Measurements from ENCODE around the gene LCE1F. TPM values are rescaled to one million over a fixed set of nuclear protein-coding genes. Genes with fewer than 3 reads are reported as not detected.

The LCE1F gene
- total RNA-seq, 1 experiment from 2014 or later = not detected

DNA sequence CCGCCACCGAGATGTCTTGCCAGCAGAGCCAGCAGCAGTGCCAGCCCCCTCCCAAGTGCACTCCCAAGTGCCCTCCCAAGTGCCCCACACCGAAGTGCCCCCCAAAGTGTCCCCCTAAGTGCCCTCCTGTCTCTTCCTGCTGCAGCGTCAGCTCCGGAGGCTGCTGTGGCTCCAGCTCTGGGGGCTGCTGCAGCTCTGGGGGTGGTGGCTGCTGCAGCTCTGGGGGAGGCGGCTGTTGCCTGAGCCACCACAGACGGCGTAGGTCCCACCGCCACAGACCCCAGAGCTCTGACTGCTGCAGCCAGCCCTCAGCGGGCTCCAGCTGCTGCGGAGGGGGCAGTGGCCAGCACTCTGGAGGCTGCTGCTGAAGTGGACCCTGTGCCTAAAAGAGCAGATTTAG lies 1.4 kb downstream of the LCE1F start:
- Histone ChIP-seq H3K9me2 (ENCODE audit: insufficient read depth) (no peaks in the 10 kb centered on the region), H3K27ac (ENCODE audit: low read depth, low read length) (no peak overlapping the region), H3K9ac (ENCODE audit: low read length) (no peak overlapping the region), H3K9me3 (ENCODE audit: control insufficient read depth in 1 of 2, insufficient read depth in 1 of 2, low read depth in 1 of 2, low read length in 2 of 2) (no peaks in the 10 kb centered on the region), H3K79me2 (ENCODE audit: insufficient read depth, low read length) (no peaks in the 10 kb centered on the region), H4K20me1 (ENCODE audit: insufficient read depth) (no peaks in the 10 kb centered on the region), H2AFZ (ENCODE audit: low read depth, low read length, poor library complexity, severe bottlenecking) (no peak overlapping the region), H3K36me3 (ENCODE audit: control insufficient read depth in 1 of 2, insufficient read depth in 2 of 2, low read length in 2 of 2) (no peaks in the 10 kb centered on the region), H3K4me3 (replicated peaks in 1 of 2; ENCODE audit: low read depth in 1 of 2, low read length in 2 of 2) (no peak overlapping the region), H3K4me2 (ENCODE audit: low read length) (no peak overlapping the region), H3K4me1 (ENCODE audit: control insufficient read depth in 1 of 2, insufficient read depth in 2 of 2, low read length in 2 of 2) (no peaks in the 10 kb centered on the region), H3K27me3 (ENCODE audit: insufficient read depth, low read length) (no peaks in the 10 kb centered on the region)
- intact Hi-C loops (cut with micrococcal nuclease) = no loop called here
- no TSS peak for BruUV-seq (replicated peaks)
- ChIA-PET CTCF (interaction anchor here (1.5 kb wide), 1 partner anchor 10 kb away, joined by 4 read pairs; the partner anchor contains the start of gene LCE1E), RAD21 (ENCODE audit: low non-redundant PET in 1 of 2, low total read pairs in 2 of 2, uncharacterized antibody in 2 of 2, unreplicated experiment in 2 of 2) (no interaction called here), POLR2A (no interaction called here)
- TF ChIP-seq SRF (IDR thresholded peaks at IDR 0.05; ENCODE audit: low read depth) (no peak), CEBPB (IDR thresholded peaks at IDR 0.05; ENCODE audit: low read depth) (no peak), TCF7L2 (IDR thresholded peaks at IDR 0.05; ENCODE audit: borderline replicate concordance, extremely low read depth, insufficient read depth, insufficient read length) (no peak)
- TF ChIP-seq, protein P1, sequence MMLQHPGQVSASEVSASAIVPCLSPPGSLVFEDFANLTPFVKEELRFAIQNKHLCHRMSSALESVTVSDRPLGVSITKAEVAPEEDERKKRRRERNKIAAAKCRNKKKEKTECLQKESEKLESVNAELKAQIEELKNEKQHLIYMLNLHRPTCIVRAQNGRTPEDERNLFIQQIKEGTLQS (IDR thresholded peaks at IDR 0.05) = no peak
- TF ChIP-seq, protein P2, sequence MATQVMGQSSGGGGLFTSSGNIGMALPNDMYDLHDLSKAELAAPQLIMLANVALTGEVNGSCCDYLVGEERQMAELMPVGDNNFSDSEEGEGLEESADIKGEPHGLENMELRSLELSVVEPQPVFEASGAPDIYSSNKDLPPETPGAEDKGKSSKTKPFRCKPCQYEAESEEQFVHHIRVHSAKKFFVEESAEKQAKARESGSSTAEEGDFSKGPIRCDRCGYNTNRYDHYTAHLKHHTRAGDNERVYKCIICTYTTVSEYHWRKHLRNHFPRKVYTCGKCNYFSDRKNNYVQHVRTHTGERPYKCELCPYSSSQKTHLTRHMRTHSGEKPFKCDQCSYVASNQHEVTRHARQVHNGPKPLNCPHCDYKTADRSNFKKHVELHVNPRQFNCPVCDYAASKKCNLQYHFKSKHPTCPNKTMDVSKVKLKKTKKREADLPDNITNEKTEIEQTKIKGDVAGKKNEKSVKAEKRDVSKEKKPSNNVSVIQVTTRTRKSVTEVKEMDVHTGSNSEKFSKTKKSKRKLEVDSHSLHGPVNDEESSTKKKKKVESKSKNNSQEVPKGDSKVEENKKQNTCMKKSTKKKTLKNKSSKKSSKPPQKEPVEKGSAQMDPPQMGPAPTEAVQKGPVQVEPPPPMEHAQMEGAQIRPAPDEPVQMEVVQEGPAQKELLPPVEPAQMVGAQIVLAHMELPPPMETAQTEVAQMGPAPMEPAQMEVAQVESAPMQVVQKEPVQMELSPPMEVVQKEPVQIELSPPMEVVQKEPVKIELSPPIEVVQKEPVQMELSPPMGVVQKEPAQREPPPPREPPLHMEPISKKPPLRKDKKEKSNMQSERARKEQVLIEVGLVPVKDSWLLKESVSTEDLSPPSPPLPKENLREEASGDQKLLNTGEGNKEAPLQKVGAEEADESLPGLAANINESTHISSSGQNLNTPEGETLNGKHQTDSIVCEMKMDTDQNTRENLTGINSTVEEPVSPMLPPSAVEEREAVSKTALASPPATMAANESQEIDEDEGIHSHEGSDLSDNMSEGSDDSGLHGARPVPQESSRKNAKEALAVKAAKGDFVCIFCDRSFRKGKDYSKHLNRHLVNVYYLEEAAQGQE (IDR thresholded peaks at IDR 0.05; ENCODE audit: low read depth) = no peak
- ATAC-seq (no peak), DNase-seq (ENCODE audit: low read depth, low spot score) (no peak)
